GM19025 (cell line): Measurements from ENCODE around the gene SCAF1.

ENCODE experiments used
- ATAC-seq: cut with Tn5 transposase; IDR thresholded peaks from one replicate; pipeline ENCODE4 v1.9.1; 2021; ENCODE audit warnings: mild to moderate bottlenecking, low read depth, moderate library complexity; ENCODE audit not compliant: unreplicated experiment

The SCAF1 gene

DNA sequence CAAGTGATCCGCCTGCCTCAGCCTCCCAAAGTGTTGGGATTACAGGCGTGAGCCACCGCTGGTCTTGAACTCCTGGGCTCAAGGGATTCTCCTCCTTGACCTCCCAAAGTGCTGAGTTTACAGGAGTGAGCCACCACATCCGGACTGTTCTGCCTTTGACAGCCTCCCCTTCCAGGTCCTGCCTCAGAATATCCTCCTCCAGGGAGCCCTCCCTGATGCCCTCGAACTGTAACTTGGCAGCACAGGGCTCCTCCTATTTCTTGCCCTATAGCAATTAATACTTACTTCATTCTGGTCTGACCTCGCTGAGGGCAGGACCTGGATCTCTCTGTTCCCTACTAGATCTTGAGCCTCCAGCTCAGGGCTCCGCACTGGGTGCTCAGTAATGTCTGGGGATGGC is 54.9 kb downstream of the SCAF1 start:
- no peak for ATAC-seq

DNA sequence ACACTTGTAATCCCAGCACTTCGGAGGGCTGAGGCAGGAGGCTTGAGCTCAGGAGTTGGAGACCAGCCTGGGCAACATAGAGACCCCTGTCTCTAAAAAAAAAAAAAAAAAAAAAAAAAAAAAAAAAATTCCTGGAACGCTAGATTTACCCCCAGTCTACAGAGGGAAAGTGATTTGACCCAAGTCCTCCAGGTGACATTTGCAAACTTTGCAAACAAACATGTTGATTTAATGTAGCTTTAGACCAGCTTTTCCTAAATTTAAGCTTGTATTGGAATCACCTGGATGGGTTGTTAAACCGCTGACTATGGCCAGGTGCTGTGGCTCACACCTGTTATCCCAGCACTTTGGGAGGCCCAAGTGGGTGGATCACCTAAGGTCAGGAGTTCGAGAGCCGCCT is 57.4 kb downstream of the SCAF1 start:
- no peak for ATAC-seq

DNA sequence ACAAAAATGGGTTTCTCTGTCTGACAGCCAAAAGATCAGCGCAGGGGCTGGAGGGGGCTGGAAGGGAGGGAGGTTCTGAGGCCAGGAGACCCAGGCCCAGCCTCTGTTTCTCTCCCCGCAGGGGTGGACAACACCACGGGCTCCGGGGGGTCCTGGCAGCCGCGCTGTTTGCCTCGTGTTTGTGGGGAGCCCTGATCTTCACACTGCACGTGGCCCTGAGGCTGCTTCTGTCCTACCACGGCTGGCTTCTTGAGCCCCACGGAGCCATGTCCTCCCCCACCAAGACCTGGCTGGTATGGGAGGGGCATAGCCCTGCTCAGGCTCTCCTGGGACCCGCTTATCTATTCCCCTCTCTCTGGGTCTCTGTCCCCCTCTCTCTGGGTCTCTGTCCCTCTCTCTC is 58.6 kb downstream of the SCAF1 start:
- ATAC-seq: no peak

DNA sequence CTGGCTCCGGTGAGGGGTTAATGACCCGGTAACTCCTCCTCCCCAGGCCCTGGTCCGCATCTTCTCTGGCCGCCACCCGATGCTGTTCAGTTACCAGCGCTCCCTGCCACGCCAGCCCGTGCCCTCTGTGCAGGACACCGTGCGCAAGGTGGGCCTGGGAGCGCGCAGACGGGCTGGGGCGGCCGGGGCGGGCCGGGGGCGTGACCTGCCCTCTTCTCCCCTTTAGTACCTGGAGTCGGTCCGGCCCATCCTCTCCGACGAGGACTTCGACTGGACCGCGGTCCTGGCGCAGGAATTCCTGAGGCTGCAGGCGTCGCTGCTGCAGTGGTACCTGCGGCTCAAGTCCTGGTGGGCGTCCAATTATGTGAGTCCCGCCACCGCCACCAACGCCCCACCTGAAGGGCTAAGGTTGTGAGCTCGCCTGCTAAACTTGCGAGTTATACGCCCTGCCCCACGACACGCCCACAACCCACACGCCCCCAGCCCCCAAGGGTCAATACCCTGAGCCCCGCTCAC is 59.3 kb downstream of the SCAF1 start:
- ATAC-seq: no peak

DNA sequence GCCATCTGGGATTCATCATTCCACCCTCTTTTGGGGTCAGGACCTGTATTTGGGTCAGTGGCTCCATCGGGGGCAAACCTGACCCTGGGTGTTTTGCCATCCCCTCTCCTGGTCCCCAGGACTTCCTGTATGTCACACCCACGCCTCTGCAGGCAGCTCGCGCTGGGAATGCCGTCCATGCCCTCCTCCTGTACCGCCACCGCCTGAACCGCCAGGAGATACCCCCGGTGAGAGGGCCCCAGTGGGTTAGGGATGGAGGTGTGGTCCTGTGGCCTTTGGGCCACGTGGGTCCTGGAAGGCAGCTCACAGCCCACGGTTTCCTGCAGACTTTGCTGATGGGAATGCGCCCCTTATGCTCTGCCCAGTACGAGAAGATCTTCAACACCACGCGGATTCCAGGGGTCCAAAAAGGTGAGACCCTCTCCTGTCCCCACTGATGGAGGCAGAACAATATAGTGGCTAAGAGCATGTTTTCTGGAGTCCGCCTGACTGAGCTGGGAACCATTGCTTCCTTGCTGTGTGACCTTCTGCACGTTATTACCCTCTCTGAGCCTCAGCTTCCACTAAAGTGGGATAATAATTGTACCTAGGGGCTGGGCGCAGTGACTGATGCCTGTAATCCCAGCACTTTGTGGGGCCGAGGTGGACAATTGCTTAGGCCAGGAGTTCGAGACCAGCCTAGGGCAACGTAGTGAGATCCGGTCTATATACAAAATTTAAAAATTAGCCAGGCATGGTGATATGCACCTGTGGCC is 63.1 kb downstream of the SCAF1 start:
- no peak for ATAC-seq

DNA sequence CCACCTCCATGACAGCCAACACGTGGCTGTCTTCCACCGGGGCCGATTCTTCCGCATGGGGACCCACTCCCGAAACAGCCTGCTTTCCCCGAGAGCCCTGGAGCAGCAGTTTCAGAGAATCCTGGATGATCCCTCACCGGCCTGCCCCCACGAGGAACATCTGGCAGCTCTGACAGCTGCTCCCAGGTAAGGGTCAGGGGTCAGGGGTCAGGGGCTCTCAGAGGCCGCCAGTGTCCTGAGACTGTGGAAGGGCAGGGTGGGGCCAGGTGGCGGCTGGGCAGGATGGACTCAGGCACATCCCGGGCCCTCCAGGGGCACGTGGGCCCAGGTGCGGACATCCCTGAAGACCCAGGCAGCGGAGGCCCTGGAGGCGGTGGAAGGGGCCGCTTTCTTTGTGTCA is 63.9 kb downstream of the SCAF1 start:
- ATAC-seq: no peak
